RPMI7951 (cell line): Measurements from ENCODE around the gene NAB1. TPM values are rescaled to one million over a fixed set of nuclear protein-coding genes. Genes with fewer than 3 reads are reported as not detected.
A peak's percentile ranks its signal among the peaks of the same experiment; 100 is the strongest.

Experiments used
- DNase-seq: peaks from one replicate; pipeline ENCODE4 v3.0.0-alpha.2; 2012; ENCODE audit warnings: low read depth
- total RNA-seq: library from RNA; depleted of rRNA; stranded (reverse); fragments of >200 nt; shearing (Covaris generic); gene quantifications from 2 replicates; pipeline ENCODE4 v1.2.3, GENCODE V29; 2014

The NAB1 gene
- total RNA-seq, 1 experiment from 2014 or later, result 51.7 TPM

DNA sequence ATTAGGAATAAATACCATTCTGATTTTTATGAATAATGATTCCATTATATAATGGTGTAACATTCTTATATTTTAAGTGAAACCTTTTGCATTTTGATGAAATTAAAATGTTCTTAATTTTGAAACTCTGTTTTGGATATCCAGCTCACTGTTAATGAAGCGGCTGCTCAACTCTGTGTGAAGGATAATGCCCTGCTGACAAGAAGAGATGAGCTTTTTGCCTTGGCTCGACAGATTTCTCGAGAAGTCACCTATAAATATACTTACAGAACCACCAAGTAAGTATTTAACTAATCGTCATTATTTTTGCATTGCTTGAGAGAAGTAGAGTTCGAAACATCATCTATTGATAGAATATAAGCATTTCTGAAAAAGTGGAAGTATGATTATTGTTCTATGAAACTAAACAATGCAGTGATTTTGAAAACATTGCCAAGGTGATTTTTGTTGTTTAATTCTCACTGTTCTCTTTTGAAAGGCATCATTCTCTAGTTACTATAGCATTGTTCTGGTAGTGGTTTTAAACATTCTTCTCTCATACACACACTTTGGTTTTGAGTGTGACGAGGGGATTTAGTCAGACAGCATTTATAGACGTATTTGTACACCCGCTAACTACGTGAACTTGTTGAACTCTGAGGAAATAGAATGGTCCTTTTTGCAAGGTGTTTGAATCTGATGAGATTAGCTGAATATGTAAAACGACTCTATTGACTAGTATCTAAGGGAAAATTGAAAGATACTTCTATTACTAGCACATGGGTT, 21.5 kb downstream of the NAB1 start:
- no peak for DNase-seq

DNA sequence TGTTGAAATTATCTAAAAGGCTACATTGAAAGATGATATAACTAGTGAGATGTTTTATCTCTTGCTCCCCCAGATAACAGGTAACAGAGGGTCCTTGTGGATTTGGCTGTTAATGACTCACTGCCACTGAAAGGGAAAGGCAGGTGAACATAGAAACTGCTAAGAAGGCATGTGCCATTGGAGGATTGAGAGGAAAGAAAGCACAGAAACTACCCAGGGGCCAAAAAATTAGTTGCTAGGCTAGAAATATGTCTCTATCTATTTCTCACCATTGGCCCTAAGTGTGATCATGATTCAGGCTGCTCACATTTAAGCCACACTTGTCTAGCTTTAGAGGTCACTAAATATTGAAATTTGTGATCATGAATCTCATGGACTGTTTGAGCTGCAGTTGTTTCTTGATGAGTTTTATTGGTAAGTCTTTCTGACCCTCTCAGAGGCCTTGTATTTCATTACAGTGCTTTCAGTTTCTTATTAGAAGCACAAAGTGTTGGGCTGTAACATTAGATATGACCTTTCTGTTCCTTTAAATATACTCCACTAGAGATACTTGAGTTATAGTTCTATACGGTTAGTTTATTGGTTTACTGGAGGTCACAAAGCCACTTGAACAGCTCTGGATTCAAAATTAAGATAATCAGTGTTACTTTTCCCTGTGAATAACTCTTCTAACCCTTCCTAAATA, 26.2 kb downstream of the NAB1 start:
- DNase-seq, result no peak

DNA sequence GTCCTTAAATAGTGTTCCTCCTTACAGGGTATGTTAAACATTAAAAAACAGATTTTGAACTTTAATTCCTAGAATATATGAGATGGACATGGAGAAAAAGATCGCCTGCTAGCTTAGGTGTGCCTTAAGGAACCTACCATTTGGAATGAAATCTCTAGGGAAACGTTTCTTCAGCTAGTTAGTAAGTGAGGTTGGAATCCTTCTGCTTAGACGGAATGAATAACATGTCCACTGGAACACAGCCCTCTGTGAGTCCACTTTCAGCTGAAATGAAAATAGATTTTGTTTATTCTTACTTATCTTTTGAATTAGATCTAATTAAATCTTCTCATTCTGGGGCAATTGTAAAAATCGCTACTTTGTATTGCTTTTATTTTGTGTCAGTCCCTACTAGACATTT, 28.4 kb downstream of the NAB1 start:
- DNase-seq, result no peak

DNA sequence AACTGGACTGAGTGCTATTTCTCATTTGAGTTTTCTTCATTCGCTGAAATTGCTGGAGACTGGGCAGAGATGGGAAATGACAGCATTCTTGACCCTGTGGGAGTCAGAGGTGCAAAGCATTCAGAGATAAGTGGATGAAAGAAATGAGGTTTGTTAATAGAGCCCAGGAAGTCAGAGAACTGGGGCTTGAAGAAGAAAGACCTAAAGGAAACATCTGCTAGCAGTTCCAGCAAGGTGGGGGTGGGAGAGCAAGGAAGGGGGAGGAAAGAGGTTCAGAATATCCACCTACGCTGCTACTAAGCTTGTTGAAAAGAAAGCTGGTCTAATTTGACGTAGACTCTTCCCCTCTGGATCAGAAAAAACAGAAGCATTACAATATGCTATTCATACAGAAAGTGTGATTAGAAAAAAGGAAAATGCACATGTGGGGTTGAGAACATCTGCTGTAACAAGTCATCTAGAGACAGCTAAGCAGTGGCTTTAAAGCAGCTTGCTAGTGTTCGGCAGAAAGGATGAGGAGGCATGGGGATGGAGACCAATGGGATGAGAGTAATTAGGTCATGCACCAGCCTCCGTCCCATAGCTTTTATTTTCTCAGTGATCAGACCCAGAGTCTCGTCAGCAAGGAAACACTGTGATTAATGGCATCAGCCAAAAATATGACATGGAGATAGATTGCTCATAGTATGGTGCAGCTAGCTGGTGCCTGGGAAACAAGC, 29.7 kb downstream of the NAB1 start:
- DNase-seq, result no peak

DNA sequence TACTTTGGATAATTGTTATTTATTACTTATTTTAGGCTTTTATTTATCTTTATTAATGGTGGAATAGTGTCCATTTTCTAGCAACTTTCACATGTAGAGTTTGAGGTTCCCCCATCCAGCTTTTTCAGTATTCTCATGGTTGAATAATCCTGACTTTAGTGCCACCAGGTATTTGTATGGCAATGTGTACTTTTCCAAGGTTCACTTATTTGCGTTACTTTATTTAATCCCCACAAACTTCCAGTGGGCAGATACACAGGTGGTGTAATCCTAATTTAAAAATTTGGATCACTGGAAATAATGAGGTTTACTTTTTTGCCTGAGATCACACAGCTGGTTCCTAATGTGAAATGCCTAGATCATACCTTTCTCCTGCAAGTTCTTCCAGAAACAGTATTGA, 30.5 kb downstream of the NAB1 start:
- no peak for DNase-seq

DNA sequence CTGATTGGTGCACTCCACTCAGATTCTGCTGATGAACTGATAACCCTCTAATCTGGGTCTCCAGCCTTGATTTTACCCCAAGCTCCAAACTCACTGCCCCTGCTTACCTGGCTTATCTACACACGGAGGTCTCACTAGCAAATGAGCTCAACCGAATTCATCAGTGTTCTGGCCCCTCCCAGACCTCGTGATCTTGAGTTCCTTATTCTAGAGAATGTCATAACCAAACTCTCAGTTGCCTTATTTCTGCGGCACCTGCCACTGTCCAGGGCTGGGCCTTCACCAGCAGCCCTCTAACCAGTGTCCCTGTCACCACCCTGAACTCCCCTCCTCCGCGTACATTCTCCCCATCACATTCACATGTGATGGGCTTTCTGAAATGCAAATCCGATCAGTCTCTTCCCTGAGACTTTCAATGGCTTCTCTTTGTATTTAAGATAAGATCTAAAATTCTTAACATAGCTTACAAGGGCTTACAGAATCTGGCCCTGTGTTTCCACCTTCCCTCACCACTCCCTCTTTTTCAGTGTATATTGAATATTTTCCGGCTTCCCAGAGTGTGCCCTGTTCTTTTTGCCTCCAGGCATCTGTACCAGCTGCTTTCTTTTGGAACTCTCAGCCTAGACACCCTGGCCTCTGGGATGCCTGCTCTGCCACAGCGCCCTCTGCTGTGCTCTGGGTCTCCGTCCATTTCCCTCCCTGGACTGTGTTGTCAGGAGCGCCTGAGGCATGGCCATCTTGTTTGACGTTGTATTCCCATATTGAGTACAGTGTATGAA, 31.1 kb downstream of the NAB1 start:
- DNase-seq, result peak; percentile 96

DNA sequence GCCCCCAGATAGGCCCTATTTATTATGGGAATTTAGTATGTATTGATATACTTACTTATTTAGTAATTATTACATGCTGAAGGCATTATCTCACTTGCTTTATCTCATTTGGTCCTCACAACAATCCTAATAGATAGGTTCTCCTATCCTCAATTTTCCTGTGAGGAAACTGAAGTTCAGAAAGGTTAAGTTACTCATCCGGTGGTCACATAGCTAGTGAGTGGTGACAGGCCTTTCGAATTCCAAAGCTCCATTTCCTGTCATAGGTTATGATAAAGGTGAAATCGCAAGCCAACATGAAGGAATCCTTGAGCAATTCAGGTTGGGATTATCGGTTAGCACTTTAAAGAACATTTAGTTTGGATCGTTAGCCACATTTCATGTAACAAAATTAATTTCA, 33.3 kb downstream of the NAB1 start:
- peak; percentile 63 for DNase-seq

DNA sequence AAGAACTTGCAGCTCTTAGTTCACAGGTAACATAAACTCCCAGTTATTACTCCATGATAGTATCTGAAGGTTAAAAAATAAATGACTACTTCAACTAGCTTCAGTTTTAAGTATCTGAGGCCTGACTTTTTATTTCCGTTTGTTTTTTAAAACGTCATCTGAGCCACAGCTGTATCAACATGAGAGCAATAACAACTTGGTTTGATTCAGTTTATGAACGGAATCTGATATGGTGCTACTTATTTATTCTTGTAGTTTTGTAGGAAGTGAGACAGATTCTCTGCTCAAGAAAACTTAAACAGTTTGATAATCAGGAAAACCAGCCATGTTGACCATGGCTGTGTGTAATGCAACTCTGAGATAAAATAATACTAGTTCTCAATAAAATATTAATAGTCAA, 34.9 kb downstream of the NAB1 start:
- DNase-seq, result no peak

DNA sequence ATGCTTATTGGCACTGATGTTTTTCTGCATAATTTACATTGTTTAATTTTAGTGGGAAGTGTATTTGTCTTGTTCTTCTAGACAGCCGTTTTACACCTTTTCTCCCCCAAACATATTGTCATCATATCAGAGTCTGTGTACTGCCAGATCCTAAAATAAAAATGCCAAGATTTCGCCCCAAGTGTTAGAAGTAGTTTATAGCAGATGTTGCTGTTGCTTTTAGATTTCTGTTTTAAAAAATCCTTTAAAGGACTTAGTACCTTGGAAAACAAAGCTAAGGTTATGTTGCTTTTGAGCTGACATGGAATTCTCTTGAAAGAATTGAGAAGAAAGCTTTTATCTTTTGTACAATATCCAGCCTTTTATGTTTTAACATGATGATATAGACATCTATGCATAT, 36.0 kb downstream of the NAB1 start:
- no peak for DNase-seq

DNA sequence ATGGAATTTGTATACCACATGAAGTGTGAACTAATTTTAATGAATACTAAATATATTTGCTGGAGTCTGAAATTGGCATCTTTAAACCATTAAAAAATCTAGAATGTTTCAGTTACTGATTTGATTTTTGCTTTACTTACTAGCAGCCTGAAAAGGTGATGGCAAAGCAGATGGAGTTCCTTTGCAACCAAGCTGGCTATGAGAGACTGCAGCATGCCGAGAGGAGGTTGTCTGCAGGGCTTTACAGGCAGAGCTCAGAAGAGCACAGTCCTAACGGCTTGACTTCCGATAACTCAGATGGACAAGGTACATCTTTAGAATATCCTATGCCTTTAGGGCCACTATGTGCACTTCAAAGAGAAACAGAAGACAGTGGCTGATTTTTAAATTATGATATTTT, 36.5 kb downstream of the NAB1 start:
- no peak for DNase-seq

DNA sequence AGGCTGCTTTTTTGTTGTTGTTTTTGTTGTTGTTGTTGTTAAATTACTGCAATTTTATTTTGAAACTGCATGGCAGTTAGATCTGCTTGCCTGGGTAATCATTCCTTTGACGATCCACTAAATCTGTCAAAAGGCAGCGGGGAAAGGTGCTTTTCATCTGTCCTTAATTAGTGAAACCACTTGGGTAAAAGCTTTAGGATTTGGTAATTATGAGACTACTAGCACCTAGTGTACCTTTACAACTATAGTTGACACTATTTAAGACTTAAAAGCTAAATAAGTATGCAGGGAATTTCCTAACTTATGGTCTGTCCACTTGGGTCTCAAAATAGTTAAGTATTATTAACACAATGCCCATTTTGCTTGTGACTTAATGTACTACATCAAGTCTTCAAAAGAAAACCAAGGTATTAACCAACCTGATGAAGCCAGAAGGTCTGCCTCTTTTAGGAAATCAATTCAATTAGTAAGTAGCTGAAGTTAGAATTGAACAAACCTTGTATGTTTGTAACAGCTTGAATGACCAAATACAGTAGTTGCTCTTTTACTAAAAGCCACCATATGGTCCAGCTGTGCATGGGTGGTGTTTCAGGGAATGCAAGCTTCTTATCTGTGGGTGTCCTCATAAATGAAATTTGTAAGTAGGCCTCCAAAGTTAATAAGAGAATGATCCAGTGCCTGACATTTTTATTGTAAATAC, 44.8 kb downstream of the NAB1 start:
- no peak for DNase-seq

DNA sequence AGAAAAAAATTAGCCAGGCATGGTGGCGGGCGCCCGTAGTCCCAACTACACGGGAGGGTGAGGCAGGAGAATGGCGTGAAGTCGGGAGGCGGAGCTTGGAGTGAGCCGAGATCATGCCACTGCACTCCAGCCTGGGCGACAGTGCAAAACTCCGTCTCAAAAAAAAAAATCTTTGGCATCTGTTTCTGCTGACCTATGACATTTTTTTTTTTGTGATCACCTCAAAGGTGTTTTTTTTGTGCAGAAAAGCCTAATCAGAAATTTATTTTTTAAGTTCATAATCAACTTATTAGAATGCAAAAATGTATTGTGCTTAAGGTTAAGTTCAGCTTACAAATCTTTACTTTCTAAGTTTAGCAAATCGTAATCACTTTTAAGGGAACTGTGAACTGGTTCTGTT, 45.6 kb downstream of the NAB1 start:
- DNase-seq, result no peak

DNA sequence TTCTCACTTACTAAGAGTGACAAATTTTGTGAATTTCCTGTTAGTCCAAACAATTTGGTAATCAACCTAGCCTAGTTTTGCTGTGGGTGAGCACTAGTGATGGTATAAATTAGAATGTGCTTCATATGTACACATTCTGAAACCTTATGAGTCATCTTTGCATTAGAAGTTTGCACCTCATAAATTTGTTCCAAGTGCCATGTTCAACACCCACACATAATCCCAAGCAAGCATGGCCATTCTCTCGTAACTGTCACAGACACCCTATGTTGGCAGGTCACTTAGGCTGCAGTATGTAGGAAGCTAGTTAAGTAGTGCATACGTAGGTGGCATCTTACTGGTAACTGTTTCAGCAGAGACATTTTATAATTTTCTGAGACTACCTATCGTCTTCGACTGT, 46.9 kb downstream of the NAB1 start:
- no peak for DNase-seq

DNA sequence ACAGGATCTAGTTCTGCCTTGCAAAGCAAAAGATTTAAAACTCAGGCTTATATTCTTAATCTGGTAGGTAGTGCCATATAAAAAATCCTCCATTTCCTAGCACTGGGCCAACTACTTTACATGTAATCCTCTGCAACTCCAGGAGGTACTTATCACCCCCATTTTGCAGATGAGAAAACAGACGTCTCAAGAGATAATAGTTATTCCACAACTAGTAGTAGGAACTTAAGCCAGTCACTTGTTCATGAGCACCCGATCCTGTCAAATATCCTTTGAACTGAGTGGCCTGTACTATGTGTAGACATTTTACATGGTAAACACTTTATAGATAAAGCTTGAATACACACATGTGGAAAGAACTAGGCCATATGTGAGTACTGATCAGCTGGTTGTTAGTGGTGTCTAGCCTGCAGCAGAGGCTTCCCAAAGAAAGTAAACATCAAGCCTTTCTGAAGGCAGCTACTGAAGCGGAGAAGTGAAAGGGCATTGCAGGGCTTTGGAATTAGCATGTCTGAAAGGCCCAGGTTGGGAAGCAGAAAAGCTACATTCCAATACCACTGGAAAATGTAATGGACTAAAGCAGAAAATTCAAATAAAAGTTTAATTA, 48.0 kb downstream of the NAB1 start:
- no peak for DNase-seq

DNA sequence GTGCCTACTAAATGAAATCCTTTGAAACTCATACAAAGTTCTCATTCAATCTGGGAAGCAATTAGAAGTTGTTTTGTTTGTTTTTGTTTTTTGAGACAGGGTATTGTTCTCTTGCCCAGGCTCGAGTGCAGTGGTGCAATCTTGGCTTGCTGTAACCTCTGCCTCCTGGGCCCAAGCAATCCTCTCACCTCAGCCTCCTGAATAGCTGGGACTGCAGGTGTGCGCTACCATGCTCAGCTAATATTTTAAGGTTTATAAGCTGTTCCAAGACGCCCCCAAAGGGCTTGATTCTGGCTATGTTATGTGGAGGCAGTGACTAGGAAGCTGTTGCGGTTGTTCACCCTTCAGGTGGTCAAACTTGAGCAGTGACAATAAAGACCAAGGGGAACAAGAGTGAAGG, 48.5 kb downstream of the NAB1 start:
- no peak for DNase-seq

DNA sequence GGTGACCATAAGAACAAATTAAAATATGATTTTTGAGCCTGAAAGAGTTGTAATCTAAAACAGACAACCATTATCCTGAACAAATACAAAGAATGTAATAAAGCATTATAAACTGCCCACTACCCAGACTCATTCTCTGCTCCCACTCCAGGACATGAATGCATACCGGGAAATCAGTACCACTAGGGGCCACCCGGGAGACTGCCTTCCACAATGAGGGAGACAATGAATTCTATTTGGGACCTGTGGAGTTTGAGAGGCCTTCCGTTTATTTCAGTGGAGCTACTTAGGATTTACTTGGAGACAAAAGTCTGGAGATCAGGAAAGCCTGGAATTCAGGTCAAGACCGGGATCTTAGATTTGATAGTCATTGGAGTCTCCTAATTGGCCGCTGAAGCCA, 50.0 kb downstream of the NAB1 start:
- DNase-seq, result peak; percentile 53

DNA sequence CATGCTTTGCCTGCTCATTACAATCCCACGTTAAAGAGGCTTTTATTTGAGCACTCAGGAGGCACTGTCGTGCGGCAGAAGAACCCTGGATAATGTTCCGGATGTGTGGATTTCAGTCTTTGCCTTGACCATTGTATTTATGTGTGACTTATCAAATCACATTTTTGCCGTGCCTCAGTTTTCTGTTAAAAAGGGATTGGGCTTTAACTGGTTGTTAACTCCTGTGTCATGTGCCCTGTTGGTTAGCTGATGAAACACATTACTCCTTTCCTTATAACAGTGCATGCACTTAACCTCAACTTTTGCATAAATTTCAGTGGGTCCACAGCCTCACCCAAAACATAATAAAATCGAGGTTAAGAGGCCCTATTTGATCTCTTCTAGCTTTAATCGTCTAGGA, 52.7 kb downstream of the NAB1 start:
- DNase-seq, result no peak

DNA sequence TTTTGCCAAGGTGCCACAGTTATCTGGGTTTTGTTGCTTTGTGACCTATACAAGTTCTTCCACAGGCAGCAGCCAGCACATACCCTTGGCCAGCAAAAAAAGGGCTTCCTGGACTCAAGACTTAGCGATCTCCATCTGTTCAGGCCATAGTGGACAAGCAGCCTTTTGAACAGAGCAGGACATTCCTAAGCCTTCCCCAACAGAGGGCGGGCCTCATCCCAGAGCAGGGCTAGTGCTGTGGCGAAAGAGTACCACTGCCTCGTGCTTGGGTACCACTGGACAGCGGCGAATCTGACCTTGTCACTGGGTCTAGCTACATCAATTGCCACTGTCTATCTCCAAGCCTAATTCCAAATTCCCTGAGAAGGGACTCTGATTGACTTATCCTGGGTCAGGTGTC, 56.4 kb downstream of the NAB1 start:
- DNase-seq, result no peak

DNA sequence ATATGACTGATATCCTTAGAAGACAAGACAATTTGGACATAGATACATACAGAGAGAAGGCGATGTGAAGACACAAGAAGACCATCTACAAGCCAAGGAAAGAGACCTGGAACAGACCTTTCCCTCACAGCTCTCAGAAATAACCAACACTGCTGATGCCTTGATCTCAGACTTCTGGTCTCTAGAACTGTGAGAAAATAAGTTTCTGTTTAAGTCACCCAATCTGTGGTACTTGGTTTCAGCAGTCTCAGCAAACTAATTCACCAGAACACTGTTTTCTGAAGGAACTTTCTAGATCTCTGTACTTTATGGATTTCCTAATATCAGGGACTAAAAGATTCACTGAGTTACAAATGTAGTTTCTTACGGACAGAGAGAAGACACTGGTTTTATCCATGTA, 58.8 kb downstream of the NAB1 start:
- no peak for DNase-seq

DNA sequence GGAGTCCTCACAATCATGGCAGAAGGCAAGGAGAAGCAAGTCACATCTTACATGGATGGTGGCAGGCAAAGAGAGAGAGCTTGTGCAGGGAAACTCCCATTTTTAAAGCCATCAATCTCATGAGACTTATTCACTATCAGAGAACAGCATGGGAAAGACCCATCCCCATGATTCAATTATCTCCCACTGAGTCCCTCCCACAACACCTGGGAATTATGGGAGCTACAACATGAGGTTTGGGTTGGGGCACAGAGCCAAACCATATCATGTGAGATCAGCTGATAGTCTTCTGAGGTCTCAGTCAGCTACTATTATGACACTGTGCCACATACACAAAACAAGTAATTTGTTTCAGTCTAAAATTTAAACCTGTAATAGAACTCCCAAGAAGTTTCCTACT, 59.8 kb downstream of the NAB1 start:
- peak; percentile 11 for DNase-seq

DNA sequence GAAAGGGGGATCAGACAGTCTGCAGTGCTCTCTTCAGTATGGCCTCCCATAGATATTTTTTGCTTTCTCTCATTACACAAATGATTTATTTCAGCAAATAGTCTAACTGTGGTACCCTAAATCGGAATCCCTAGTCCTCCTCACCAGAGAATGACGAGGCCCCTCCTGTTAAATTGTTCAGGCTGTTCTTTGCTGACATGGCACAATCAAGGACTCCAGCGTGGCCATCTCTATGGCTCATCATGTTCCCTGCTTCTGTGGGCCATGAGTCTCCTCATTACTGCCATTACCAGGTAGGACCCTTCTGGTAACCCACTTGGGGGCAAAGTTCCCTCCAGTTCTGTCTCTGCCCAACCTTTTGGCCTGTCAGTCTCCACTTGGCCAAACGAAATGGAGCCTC, 62.2 kb downstream of the NAB1 start:
- DNase-seq, result no peak
